ENCODE results near the gene MCF2L2. TPM values are rescaled to one million over a fixed set of nuclear protein-coding genes. Genes with fewer than 3 reads are reported as not detected.
A peak's percentile ranks its signal among the peaks of the same experiment; 100 is the strongest.
"Not testable (repeated sequence)": the region's sequence is repeated elsewhere in the genome, so short reads cannot be mapped to it uniquely, and the experiment has no call there.

The MCF2L2 gene
- total and polyA plus RNA-seq, 5 donors from 2014 or later = 2.1 to 20.7 (median 4.0) TPM

DNA sequence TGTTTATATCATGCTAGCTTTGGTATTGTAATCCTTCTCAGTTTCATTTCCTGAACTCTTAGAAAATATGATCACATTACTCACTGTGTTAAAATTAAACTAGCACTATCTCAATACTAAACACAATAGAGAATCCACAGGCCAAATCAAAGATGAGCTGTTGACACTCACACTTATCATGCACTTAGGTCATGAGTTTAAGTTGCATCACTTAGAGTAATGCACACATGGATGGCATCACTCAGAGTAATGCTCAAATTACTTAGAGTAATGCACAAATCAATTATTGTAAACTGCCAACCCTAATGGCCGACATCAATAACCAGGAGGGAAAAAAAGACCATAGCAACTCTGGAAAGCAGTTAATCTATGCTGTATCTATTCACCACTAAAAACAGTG is 40.0 kb upstream of the MCF2L2 start:
- Mint-ChIP-seq H3K4me1 (peaks cover 5 to 7% (median 6%) of the 10 kb centered on the region in 4 donors), H3K36me3 (no peaks in the 10 kb centered on the region), H3K9me3 (no peaks in the 10 kb centered on the region), H3K27ac (peak overlapping the region in 1 of 3 donors; percentile 60), H3K27me3 (peaks cover 5% of the 10 kb centered on the region), H3K4me3 (no peak overlapping the region)
- Histone ChIP-seq H3K27me3 (ENCODE audit: control insufficient read depth, insufficient read depth, low read length) (no peaks in the 10 kb centered on the region), H3K27ac (ENCODE audit: insufficient read depth, low read length, poor library complexity, severe bottlenecking) (no peak overlapping the region), H3K9me3 (ENCODE audit: control insufficient read depth in 2 of 2, low read length in 2 of 2) (no peaks in the 10 kb centered on the region), H3K4me1 (ENCODE audit: control insufficient read depth, insufficient read depth, low read length, poor library complexity, severe bottlenecking) (no peaks in the 10 kb centered on the region), H3K4me3 (ENCODE audit: low read depth, low read length) (no peak overlapping the region), H3K36me3 (ENCODE audit: control insufficient read depth, insufficient read depth, low read length) (no peaks in the 10 kb centered on the region)
- peak in 1 of 2 donors; percentile 35 for ATAC-seq (ENCODE audit: low read depth in 2 of 2)
- peak in 1 of 3 donors; percentile 51 for DNase-seq

GRCh38 chr3:183466575-183466974 is 38.2 kb upstream of the MCF2L2 start:
- Mint-ChIP-seq H3K4me1 (peaks cover 5 to 7% (median 6%) of the 10 kb centered on the region in 4 donors), H3K27ac (no peak overlapping the region), H3K9me3 (no peaks in the 10 kb centered on the region), H3K4me3 (no peak overlapping the region), H3K36me3 (no peaks in the 10 kb centered on the region), H3K27me3 (peaks cover 5% of the 10 kb centered on the region)
- Histone ChIP-seq H3K4me1 (ENCODE audit: control insufficient read depth, insufficient read depth, low read length, poor library complexity, severe bottlenecking) (no peaks in the 10 kb centered on the region), H3K27ac (ENCODE audit: insufficient read depth, low read length, poor library complexity, severe bottlenecking) (no peak overlapping the region), H3K36me3 (ENCODE audit: control insufficient read depth, insufficient read depth, low read length) (no peaks in the 10 kb centered on the region), H3K27me3 (ENCODE audit: control insufficient read depth, insufficient read depth, low read length) (no peaks in the 10 kb centered on the region), H3K9me3 (ENCODE audit: control insufficient read depth in 2 of 2, low read length in 2 of 2) (no peaks in the 10 kb centered on the region), H3K4me3 (ENCODE audit: low read depth, low read length) (no peak overlapping the region)
- ATAC-seq (ENCODE audit: low read depth in 2 of 2) (no peak), DNase-seq (no peak)

DNA sequence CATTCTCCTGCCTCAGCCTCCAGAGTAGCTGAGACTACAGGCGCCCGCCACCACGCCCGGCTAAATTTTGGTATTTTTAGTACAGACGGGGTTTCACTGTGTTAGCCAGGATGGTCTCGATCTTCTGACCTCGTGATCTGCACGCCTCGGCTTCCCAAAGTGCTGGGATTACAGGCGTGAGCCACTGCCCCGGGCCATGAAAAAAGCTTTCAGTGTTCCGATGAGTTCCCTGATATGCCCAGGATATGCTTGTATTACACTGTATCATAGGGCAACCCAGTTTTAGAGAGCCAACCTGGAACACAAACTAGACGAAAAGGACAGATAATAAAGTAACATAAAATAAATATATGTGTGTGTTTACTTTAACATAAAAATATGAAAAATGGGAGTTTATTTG is 37.3 kb upstream of the MCF2L2 start:
- DNase-seq; H3K27me3 ChIP-seq (ENCODE audit: control insufficient read depth, insufficient read depth, low read length); H3K4me1 Mint-ChIP-seq; H3K36me3 Mint-ChIP-seq; H3K27ac Mint-ChIP-seq; H3K9me3 Mint-ChIP-seq; H3K27me3 Mint-ChIP-seq; H3K36me3 ChIP-seq (ENCODE audit: control insufficient read depth, insufficient read depth, low read length); H3K27ac ChIP-seq (ENCODE audit: insufficient read depth, low read length, poor library complexity, severe bottlenecking); ATAC-seq (ENCODE audit: low read depth in 2 of 2); H3K9me3 ChIP-seq (ENCODE audit: control insufficient read depth in 2 of 2, low read length in 2 of 2); H3K4me1 ChIP-seq (ENCODE audit: control insufficient read depth, insufficient read depth, low read length, poor library complexity, severe bottlenecking); H3K4me3 ChIP-seq (ENCODE audit: low read depth, low read length); H3K4me3 Mint-ChIP-seq: not testable (repeated sequence)

DNA sequence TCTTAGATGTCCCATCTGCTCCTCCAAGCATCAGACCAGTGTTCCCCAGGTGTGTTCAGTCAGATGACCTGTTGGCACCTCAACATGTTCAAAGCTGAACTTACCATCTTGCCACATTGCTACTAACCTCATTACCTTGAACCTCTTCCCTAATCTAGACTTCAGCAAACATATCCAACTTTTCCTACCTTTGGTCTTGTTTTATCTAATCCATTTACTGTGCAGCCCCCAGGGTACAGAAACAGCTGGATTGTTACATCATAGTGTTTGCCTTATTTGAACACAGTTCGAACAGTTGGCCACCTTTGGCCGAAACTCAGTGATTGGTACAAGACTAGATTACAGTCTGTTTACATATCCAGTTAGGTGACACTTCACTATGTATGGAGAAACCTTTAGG is 36.1 kb upstream of the MCF2L2 start:
- Histone ChIP-seq H3K4me1 (ENCODE audit: control insufficient read depth, insufficient read depth, low read length, poor library complexity, severe bottlenecking) (no peaks in the 10 kb centered on the region), H3K27me3 (ENCODE audit: control insufficient read depth, insufficient read depth, low read length) (no peaks in the 10 kb centered on the region), H3K27ac (ENCODE audit: insufficient read depth, low read length, poor library complexity, severe bottlenecking) (no peak overlapping the region), H3K9me3 (ENCODE audit: control insufficient read depth in 2 of 2, low read length in 2 of 2) (no peaks in the 10 kb centered on the region), H3K4me3 (ENCODE audit: low read depth, low read length) (no peak overlapping the region), H3K36me3 (ENCODE audit: control insufficient read depth, insufficient read depth, low read length) (no peaks in the 10 kb centered on the region)
- ATAC-seq (ENCODE audit: low read depth in 2 of 2) (no peak), DNase-seq (no peak)
- H3K27me3 Mint-ChIP-seq = peaks cover 8% of the 10 kb centered on the region
- H3K27ac Mint-ChIP-seq = no peak overlapping the region
- H3K4me3 Mint-ChIP-seq = no peak overlapping the region
- no peaks in the 10 kb centered on the region for H3K9me3 Mint-ChIP-seq
- peaks cover 5 to 7% (median 5%) of the 10 kb centered on the region in 4 donors for H3K4me1 Mint-ChIP-seq
- H3K36me3 Mint-ChIP-seq = no peaks in the 10 kb centered on the region

- Mint-ChIP-seq H3K4me1 (no peaks in the 10 kb centered on the region), H3K36me3 (no peaks in the 10 kb centered on the region), H3K27ac (no peak overlapping the region), H3K27me3 (peaks cover 4% of the 10 kb centered on the region), H3K4me3 (no peak overlapping the region), H3K9me3 (peaks cover 0 to 2% (median 0%) of the 10 kb centered on the region in 7 donors)
- no peaks in the 10 kb centered on the region for H3K27me3 ChIP-seq (ENCODE audit: control insufficient read depth, insufficient read depth, low read length)
- H3K4me3 ChIP-seq (ENCODE audit: low read depth, low read length) = no peak overlapping the region
- ATAC-seq (ENCODE audit: low read depth in 2 of 2) = no peak
- no peaks in the 10 kb centered on the region for H3K9me3 ChIP-seq (ENCODE audit: control insufficient read depth in 2 of 2, low read length in 2 of 2)
- no peak overlapping the region for H3K27ac ChIP-seq (ENCODE audit: insufficient read depth, low read length, poor library complexity, severe bottlenecking)
- H3K4me1 ChIP-seq (ENCODE audit: control insufficient read depth, insufficient read depth, low read length, poor library complexity, severe bottlenecking) = no peaks in the 10 kb centered on the region
- no peaks in the 10 kb centered on the region for H3K36me3 ChIP-seq (ENCODE audit: control insufficient read depth, insufficient read depth, low read length)
- DNase-seq = no peak
These were observed 31.9 kb upstream of the MCF2L2 start for GRCh38 chr3:183460081-183461055.

DNA sequence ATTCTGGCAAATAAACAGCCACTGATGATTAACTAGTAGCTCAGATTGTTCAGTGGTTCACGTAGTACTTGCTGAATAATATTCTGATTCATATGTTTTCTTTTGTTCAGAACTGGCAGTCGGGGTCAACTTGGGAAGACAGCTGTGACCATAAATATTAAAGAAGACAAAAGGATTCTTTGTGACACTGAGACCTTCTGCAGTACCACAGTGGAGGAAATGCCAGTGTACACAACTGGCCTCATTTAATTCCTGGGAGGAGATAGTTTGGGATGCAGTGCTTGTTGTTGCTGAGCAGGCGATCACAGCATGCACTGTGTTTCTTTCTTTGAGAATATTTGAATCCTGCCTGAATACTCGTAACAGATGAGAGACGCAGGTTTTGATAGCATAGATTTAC is 26.7 kb upstream of the MCF2L2 start:
- DNase-seq = no peak
- no peaks in the 10 kb centered on the region for H3K27me3 ChIP-seq (ENCODE audit: control insufficient read depth, insufficient read depth, low read length)
- peaks cover 0 to 2% (median 0%) of the 10 kb centered on the region in 7 donors for H3K9me3 Mint-ChIP-seq
- no peak overlapping the region for H3K27ac ChIP-seq (ENCODE audit: insufficient read depth, low read length, poor library complexity, severe bottlenecking)
- peak overlapping the region in 1 of 3 donors; percentile 8 for H3K27ac Mint-ChIP-seq
- peaks cover 17% of the 10 kb centered on the region for H3K36me3 Mint-ChIP-seq
- H3K4me1 ChIP-seq (ENCODE audit: control insufficient read depth, insufficient read depth, low read length, poor library complexity, severe bottlenecking) = no peaks in the 10 kb centered on the region
- H3K4me3 ChIP-seq (ENCODE audit: low read depth, low read length) = no peak overlapping the region
- H3K4me1 Mint-ChIP-seq = peaks cover 0 to 2% (median under 1%) of the 10 kb centered on the region in 4 donors
- ATAC-seq (ENCODE audit: low read depth in 2 of 2) = no peak
- H3K4me3 Mint-ChIP-seq = no peak overlapping the region
- H3K9me3 ChIP-seq (ENCODE audit: control insufficient read depth in 2 of 2, low read length in 2 of 2) = no peaks in the 10 kb centered on the region
- peaks cover 6% of the 10 kb centered on the region for H3K36me3 ChIP-seq (ENCODE audit: control insufficient read depth, insufficient read depth, low read length)
- H3K27me3 Mint-ChIP-seq = no peaks in the 10 kb centered on the region

DNA sequence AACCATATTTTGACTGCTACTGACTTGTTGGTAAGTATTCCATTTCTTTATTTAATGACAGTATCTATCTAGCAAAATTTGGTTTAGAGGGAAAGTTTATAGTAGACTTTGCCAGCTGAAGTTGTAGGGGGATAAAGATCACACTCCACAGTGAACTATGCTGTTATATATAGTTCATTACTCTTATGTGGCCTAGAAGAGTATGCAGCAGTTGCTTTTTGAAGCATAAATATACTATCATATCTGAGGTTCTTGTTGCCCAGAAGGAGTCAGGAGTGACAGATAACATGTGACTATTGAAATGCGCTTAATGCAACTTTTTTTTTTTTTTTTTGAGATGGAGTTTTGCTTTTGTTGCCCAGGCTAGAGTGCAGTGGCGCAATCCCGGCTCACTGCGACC is 25.6 kb upstream of the MCF2L2 start:
- Mint-ChIP-seq H3K27me3 (no peaks in the 10 kb centered on the region), H3K27ac (no peak overlapping the region), H3K9me3 (peaks cover 0 to 2% (median 0%) of the 10 kb centered on the region in 7 donors), H3K4me3 (no peak overlapping the region), H3K36me3 (peaks cover 17% of the 10 kb centered on the region), H3K4me1 (peaks cover 0 to 9% (median 1%) of the 10 kb centered on the region in 4 donors)
- Histone ChIP-seq H3K27ac (ENCODE audit: insufficient read depth, low read length, poor library complexity, severe bottlenecking) (no peak overlapping the region), H3K4me1 (ENCODE audit: control insufficient read depth, insufficient read depth, low read length, poor library complexity, severe bottlenecking) (peaks cover 7% of the 10 kb centered on the region), H3K36me3 (ENCODE audit: control insufficient read depth, insufficient read depth, low read length) (peaks cover 6% of the 10 kb centered on the region), H3K4me3 (ENCODE audit: low read depth, low read length) (no peak overlapping the region), H3K9me3 (ENCODE audit: control insufficient read depth in 2 of 2, low read length in 2 of 2) (no peaks in the 10 kb centered on the region), H3K27me3 (ENCODE audit: control insufficient read depth, insufficient read depth, low read length) (no peaks in the 10 kb centered on the region)
- DNase-seq = no peak
- ATAC-seq (ENCODE audit: low read depth in 2 of 2) = no peak

DNA sequence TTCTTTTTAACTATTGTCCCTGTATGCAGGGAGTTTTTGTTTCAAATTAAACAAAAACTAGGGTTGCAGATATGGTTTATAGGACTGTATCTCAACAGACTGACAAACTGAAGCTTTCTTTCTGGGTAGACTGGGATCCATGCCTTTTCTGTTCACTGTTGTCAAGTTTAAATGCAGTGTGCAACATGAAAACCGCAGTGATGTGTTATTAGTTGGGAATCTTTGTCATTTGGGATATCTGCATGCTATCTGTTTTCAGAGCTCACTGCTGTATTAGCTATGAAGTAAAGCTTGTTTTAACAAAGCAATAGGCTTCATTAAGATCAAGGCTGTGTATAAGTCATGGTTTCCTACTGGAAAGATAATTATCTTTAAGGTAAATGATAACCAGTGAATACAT is 21.4 kb upstream of the MCF2L2 start:
- H3K9me3 Mint-ChIP-seq = no peaks in the 10 kb centered on the region
- H3K27me3 Mint-ChIP-seq = no peaks in the 10 kb centered on the region
- no peak overlapping the region for H3K27ac ChIP-seq (ENCODE audit: insufficient read depth, low read length, poor library complexity, severe bottlenecking)
- H3K36me3 ChIP-seq (ENCODE audit: control insufficient read depth, insufficient read depth, low read length) = peaks cover 6% of the 10 kb centered on the region
- no peak overlapping the region for H3K27ac Mint-ChIP-seq
- H3K36me3 Mint-ChIP-seq = peaks cover 12% of the 10 kb centered on the region
- H3K4me1 Mint-ChIP-seq = peaks cover 8 to 27% (median 18%) of the 10 kb centered on the region in 4 donors
- DNase-seq (no peak), ATAC-seq (ENCODE audit: low read depth in 2 of 2) (no peak)
- H3K4me1 ChIP-seq (ENCODE audit: control insufficient read depth, insufficient read depth, low read length, poor library complexity, severe bottlenecking) = peaks cover 19% of the 10 kb centered on the region
- H3K9me3 ChIP-seq (ENCODE audit: control insufficient read depth in 2 of 2, low read length in 2 of 2) = peaks cover 0 to 2% of the 10 kb centered on the region in 2 experiments
- no peak overlapping the region for H3K4me3 ChIP-seq (ENCODE audit: low read depth, low read length)
- H3K4me3 Mint-ChIP-seq = peak overlapping the region in 2 of 4 donors; percentile 10 to 84
- no peaks in the 10 kb centered on the region for H3K27me3 ChIP-seq (ENCODE audit: control insufficient read depth, insufficient read depth, low read length)
